Mucosa of descending colon (tissue), 3 donors: Measurements from ENCODE around the gene CDC42BPA. TPM values are rescaled to one million over a fixed set of nuclear protein-coding genes. Genes with fewer than 3 reads are reported as not detected.

ENCODE experiments used
- ATAC-seq: fragments of 200-7000 bp; cut with Tn5 transposase; one replicate; pipeline ENCODE4 v1.9.1; 2020; ENCODE audit warnings: mild to moderate bottlenecking, moderate library complexity
- DNase-seq, 3 donors: peaks; one replicate each; pipeline ENCODE4 v3.0.0-alpha.2; 2020
- H3K36me3 ChIP-seq: fragments of 200-600 bp; one replicate; pipeline ENCODE4 v1.8.0; 2021; ENCODE audit warnings: low read depth, mild to moderate bottlenecking
- H3K4me1 ChIP-seq: fragments of 200-600 bp; one replicate; pipeline ENCODE4 v1.8.0; 2021; ENCODE audit warnings: low read depth, mild to moderate bottlenecking
- H3K4me3 ChIP-seq: fragments of 200-600 bp; one replicate; pipeline ENCODE4 v1.8.0; 2021; ENCODE audit warnings: mild to moderate bottlenecking
- H3K9me3 ChIP-seq: fragments of 200-600 bp; one replicate; pipeline ENCODE4 v1.8.0; 2021; ENCODE audit warnings: mild to moderate bottlenecking
- intact Hi-C, 2 donors: fragments of 100-400 bp; cut with DNase I in 1 of 2; cut with micrococcal nuclease in 1 of 2; formaldehyde crosslinking; loops; one replicate each; pipeline versions ENCODE4 v1.11.0 to v1.11.1; 2022; cut with DNase I, micrococcal nuclease
- total RNA-seq, 3 donors: library from RNA; stranded (reverse); fragmentation: NEBNext Ultra II Directional in 2 of 3; extraction: Animal tissue kit (Norgen Biotek cat#: 25700) in 2 of 3; gene quantifications; one replicate each; pipeline versions ENCODE4 v1.2.1 to v1.2.4, GENCODE V29; 2021 to 2023
- TF ChIP-seq, protein P1 (sequence below): fragments of 200-600 bp; IDR thresholded peaks from one replicate; pipeline ENCODE4 v1.8.0; 2022; ENCODE audit warnings: antibody characterized with exemption, mild to moderate bottlenecking
- donor health status: DM: no; HTN: no; CAD: no; lungs with moderate emphysema.
- donor health status: DM: no; HTN: no; CAD: no.
- donor health status: DM: no; HTN: yes; CAD: no.

Gene CDC42BPA
- total RNA-seq, 3 donors from 2014 or later = 32.6 to 70.7 (median 50.2) TPM

DNA sequence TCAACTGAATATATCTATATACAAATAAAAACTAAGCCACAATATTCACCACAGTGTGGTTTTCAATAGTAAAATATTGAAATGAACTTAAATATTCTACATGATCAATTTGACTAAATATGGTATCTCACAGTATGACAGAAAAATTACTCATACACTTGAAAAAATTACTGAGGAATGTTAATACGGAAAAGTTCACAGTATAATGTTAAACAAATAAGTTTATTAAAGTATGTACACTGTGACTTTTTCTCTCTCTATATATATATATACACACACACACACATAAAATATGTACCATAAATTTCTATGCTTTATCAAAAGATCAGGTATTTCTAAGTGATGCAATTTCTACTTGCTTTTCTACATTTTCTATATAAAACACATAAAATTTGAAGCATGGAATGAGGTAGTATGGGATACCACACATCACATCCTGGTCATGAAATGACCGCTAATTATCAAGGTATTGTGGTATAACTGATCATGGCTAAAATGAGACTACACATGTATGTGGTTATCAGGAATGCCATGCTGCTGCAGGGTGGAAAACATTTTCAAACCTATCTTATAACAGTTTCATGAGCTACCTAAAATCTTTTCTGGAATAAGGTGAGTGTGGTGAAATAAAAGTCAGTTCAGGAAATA lies 102.3 kb downstream of the CDC42BPA start:
- H3K9me3 ChIP-seq = no peaks in the 10 kb centered on the region
- H3K4me3 ChIP-seq = no peak overlapping the region
- intact Hi-C loops = no loop called here
- TF ChIP-seq, protein P1, sequence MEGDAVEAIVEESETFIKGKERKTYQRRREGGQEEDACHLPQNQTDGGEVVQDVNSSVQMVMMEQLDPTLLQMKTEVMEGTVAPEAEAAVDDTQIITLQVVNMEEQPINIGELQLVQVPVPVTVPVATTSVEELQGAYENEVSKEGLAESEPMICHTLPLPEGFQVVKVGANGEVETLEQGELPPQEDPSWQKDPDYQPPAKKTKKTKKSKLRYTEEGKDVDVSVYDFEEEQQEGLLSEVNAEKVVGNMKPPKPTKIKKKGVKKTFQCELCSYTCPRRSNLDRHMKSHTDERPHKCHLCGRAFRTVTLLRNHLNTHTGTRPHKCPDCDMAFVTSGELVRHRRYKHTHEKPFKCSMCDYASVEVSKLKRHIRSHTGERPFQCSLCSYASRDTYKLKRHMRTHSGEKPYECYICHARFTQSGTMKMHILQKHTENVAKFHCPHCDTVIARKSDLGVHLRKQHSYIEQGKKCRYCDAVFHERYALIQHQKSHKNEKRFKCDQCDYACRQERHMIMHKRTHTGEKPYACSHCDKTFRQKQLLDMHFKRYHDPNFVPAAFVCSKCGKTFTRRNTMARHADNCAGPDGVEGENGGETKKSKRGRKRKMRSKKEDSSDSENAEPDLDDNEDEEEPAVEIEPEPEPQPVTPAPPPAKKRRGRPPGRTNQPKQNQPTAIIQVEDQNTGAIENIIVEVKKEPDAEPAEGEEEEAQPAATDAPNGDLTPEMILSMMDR = no peak
- no peaks in the 10 kb centered on the region for H3K4me1 ChIP-seq
- DNase-seq = no peak
- ATAC-seq = no peak
- no peaks in the 10 kb centered on the region for H3K36me3 ChIP-seq

GRCh38 chr1:227214207-227214606 lies 104.1 kb downstream of the CDC42BPA start:
- H3K4me1 ChIP-seq = no peaks in the 10 kb centered on the region
- no peak overlapping the region for H3K4me3 ChIP-seq
- H3K36me3 ChIP-seq = no peaks in the 10 kb centered on the region
- ATAC-seq (peak; percentile 9), DNase-seq (no peak)
- intact Hi-C loops = no loop called here
- TF ChIP-seq, protein P1 = no peak
- H3K9me3 ChIP-seq = no peaks in the 10 kb centered on the region

DNA sequence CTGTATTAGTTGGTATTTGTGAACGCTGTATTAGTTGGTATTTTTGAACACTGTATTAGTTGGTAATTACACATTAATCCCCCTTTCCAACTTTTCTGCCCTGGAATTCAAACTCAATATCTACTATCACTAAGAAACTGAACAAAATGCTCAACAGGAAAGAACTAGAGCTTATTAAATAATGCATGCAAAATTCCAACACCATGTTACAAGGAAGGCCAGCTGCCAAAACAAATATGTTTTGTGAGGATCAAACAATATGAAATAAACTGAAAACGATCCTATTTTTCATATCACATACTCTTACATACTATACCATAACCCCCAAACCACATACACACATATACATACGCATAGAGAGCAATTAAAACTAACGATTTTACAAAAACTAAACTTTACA lies 104.9 kb downstream of the CDC42BPA start:
- TF ChIP-seq, protein P1 = no peak
- Histone ChIP-seq H3K9me3 (no peaks in the 10 kb centered on the region), H3K4me1 (no peaks in the 10 kb centered on the region), H3K4me3 (no peak overlapping the region), H3K36me3 (no peaks in the 10 kb centered on the region)
- ATAC-seq = no peak
- intact Hi-C loops = no loop called here
- DNase-seq = no peak

- Histone ChIP-seq H3K4me3 (no peak overlapping the region), H3K36me3 (no peaks in the 10 kb centered on the region), H3K9me3 (no peaks in the 10 kb centered on the region), H3K4me1 (no peaks in the 10 kb centered on the region)
- DNase-seq (no peak), ATAC-seq (no peak)
- TF ChIP-seq, protein P1 = no peak
- intact Hi-C loops = no loop called here
Measured at GRCh38 chr1:227212164-227212563, 106.1 kb downstream of the CDC42BPA start.

GRCh38 chr1:227210604-227211003 lies 107.7 kb downstream of the CDC42BPA start:
- TF ChIP-seq, protein P1 = no peak
- H3K4me1 ChIP-seq = no peaks in the 10 kb centered on the region
- ATAC-seq = no peak
- intact Hi-C loops = no loop called here
- no peak overlapping the region for H3K4me3 ChIP-seq
- no peak for DNase-seq
- no peaks in the 10 kb centered on the region for H3K9me3 ChIP-seq
- H3K36me3 ChIP-seq = no peaks in the 10 kb centered on the region

DNA sequence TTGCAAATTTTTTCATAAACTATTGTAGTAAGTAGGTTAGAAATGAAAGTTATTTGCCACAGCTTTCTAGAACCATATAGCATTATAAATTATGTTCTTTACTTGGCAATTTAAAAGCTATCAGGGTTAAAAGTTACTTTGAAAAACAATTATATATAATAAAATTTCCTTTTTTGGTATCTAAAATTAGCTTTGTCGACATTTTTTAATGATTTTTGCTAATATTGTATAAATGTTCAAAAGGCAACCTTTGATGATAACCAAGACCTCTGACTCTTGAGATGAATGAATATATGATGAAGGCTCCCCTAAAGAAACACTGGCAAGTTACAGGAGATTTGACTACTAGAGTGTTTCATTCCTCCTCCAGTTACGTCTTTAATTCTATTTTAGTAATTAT lies 121.2 kb downstream of the CDC42BPA start:
- TF ChIP-seq, protein P1 = no peak
- Histone ChIP-seq H3K9me3 (no peaks in the 10 kb centered on the region), H3K4me1 (no peaks in the 10 kb centered on the region), H3K4me3 (no peak overlapping the region), H3K36me3 (no peaks in the 10 kb centered on the region)
- DNase-seq (no peak), ATAC-seq (no peak)
- intact Hi-C loops = no loop called here
